ENCODE data around the gene CAPZB. TPM values are rescaled to one million over a fixed set of nuclear protein-coding genes. Genes with fewer than 3 reads are reported as not detected.

Gene CAPZB
- total and polyA plus RNA-seq, 12 donors, result 99.7 to 386 (median 164) TPM

DNA sequence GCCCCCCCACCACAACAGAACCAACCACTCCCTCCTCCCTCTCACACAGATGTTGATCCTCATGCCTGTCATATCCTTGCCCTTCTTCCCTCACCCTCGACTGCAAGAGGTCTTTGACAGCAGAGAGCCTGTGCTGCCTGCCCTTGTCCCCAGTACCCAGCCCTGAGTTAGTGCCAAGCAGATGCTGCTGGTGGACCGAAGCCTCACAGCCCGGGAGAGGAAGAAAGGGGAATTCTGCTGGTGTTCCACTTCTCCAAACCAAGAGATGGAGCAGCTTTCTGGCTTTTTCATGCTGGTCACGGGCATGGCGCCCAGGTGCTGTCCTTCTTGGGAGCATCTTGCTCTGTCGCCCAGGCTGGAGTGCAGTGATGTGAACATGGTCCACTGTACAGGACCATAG lies 104.1 kb downstream of the CAPZB start:
- H3K9me3 ChIP-seq (replicated peaks in 1 of 3), result no peaks in the 10 kb centered on the region

DNA sequence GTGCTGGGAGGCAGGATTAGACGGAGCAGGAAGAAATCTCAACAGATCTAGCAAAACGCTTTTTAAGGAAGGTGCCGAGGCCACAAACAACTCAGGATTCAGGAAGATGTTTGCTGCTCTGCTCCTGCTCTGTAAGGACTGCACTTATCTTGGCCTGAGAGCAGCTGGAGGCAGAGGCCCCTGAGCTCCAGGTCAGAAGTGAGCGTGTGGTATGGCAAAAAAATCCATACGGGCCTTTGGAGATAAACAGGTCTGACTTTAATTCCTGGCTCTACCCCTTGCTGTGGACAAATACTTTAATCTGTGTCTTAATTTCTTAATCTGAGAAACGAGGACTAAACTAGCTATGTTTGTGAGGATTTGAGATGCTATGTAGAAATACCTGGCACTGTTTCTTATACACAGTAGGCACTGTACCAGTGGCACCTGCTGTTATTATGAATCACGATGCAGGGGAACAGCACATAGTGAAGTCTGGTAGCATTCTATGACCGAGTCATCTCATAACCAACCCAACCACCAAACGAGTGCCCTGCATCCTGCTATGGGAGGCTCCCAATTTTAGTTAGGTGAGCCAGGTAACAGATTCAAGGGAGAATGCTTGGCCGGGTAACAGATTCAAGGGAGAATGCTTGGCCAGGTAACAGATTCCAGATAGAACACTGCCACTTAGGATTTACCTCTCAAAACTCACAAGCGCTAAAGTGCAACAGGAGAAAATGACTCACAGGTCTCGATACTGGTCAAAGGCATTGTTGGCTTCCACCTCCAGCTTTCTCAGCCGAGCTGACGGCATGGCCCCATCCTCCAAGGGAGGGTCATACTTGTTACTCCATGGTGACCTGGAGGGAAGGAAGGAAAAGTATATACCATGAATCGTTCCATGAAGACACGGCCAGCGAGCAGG lies 107.3 kb downstream of the CAPZB start:
- DNase-seq, result no peak
- Histone ChIP-seq H3K9me3 (replicated peaks in 1 of 3) (no peaks in the 10 kb centered on the region), H3K36me3 (replicated peaks in 1 of 2) (peaks cover 0 to 62% of the 10 kb centered on the region in 2 donors), H3K4me3 (no peak overlapping the region), H3K27ac (no peak overlapping the region), H3K4me1 (replicated peaks in 1 of 2) (peaks cover 9 to 13% of the 10 kb centered on the region in 2 donors), H3K27me3 (no peaks in the 10 kb centered on the region)
- no peak for TF ChIP-seq POLR2A (IDR thresholded peaks at IDR 0.05)
- TF ChIP-seq, protein P1, sequence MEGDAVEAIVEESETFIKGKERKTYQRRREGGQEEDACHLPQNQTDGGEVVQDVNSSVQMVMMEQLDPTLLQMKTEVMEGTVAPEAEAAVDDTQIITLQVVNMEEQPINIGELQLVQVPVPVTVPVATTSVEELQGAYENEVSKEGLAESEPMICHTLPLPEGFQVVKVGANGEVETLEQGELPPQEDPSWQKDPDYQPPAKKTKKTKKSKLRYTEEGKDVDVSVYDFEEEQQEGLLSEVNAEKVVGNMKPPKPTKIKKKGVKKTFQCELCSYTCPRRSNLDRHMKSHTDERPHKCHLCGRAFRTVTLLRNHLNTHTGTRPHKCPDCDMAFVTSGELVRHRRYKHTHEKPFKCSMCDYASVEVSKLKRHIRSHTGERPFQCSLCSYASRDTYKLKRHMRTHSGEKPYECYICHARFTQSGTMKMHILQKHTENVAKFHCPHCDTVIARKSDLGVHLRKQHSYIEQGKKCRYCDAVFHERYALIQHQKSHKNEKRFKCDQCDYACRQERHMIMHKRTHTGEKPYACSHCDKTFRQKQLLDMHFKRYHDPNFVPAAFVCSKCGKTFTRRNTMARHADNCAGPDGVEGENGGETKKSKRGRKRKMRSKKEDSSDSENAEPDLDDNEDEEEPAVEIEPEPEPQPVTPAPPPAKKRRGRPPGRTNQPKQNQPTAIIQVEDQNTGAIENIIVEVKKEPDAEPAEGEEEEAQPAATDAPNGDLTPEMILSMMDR (IDR thresholded peaks at IDR 0.05), result no peak
- 88 to 94% (median 94%) methylated on average over 17 of the region's 17 CpGs for WGBS, 4 donors
- intact Hi-C loops (cut with DNase I), result no loop called here

More for the DNA sequence above, 104.1 kb downstream of the CAPZB start:
- intact Hi-C loops (cut with DNase I), result loop anchor here in 1 of 2 donors (10.0 kb wide), 1 partner anchor 204 kb away; no protein-coding TSS in a partner anchor
- Histone ChIP-seq H3K36me3 (replicated peaks in 1 of 2) (peaks cover 0 to 55% of the 10 kb centered on the region in 2 donors), H3K27me3 (no peaks in the 10 kb centered on the region), H3K27ac (no peak overlapping the region), H3K4me1 (replicated peaks in 1 of 2) (peaks cover 0 to 13% of the 10 kb centered on the region in 2 donors), H3K4me3 (no peak overlapping the region)
- no peak for DNase-seq
- WGBS, 4 donors, result 71 to 83% (median 77%) methylated on average over 4 to 6 of the region's 6 CpGs
- TF ChIP-seq, protein P1 (IDR thresholded peaks at IDR 0.05), result no peak
- TF ChIP-seq POLR2A (IDR thresholded peaks at IDR 0.05), result no peak

DNA sequence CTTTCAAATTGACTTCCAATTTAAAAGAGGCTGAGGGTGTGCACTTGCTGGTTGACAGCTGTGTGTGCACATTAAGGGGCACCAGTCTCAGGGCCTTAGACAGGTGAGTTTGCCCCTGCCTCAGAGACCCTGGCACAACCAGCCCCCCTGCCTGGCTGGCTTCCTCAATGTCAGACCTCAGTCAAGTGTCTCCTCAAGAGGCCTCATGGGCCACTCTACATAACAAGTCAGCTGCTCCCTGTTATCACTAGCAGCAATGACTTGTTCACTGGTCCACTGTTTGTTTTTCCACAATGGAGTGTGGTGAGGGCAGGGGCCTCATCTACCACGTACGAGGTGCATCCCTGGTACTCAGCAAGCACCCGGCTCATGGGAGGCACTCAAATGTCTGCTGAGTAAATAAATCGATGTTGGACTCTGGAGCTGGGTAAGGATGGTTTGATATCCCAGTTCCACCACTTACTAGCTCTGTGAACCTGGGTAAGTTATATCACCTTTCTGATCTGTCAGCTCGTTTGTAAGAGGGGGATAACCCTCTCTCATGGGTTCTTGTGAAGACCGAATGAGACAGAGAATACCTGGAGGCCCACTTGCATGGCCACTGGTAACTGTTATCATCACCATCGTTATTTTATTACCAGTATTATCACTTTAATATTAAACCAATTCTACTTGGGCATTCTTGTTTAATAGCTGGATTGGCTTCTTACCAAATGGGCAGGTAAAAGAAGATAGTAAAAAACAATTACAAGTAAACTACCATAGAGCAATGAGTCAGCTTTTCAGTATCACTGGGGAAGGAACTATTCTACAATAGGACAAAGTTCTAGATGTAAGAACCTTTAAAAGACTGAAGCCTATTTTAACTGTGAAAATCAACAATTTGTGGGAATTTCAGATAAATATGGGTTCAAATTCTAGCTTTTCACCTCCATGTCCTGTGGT lies 108.6 kb downstream of the CAPZB start:
- TF ChIP-seq, protein P1 (IDR thresholded peaks at IDR 0.05), result no peak
- TF ChIP-seq POLR2A (IDR thresholded peaks at IDR 0.05), result no peak
- 95 to 99% (median 98%) methylated on average over 7 of the region's 7 CpGs for WGBS, 4 donors
- Histone ChIP-seq H3K27me3 (no peaks in the 10 kb centered on the region), H3K36me3 (replicated peaks in 1 of 2) (peaks cover 0 to 59% of the 10 kb centered on the region in 2 donors), H3K27ac (no peak overlapping the region), H3K4me1 (replicated peaks in 1 of 2) (peaks cover 21 to 25% of the 10 kb centered on the region in 2 donors), H3K9me3 (replicated peaks in 1 of 3) (no peaks in the 10 kb centered on the region), H3K4me3 (no peak overlapping the region)
- no peak for DNase-seq
- intact Hi-C loops (cut with DNase I), result no loop called here

All from adrenal gland (tissue), 12 donors.